Lower leg skin (tissue), 3 donors: ENCODE measurements around the gene TBC1D22A.

Source experiments
- CTCF ChIP-seq, 3 donors: fragments of 450-650 bp; IDR thresholded peaks; one replicate each; pipeline ENCODE4 v1.5.1; 2016; ENCODE audit warnings: antibody characterized with exemption in 3 of 3, mild to moderate bottlenecking in 3 of 3, moderate library complexity in 2 of 3
- POLR2A ChIP-seq, 2 donors: fragments of 450-650 bp; IDR thresholded peaks; one replicate each; pipeline ENCODE4 v1.6.1; 2016 to 2017; ENCODE audit warnings: antibody characterized with exemption in 2 of 2, mild to moderate bottlenecking in 1 of 2, moderate library complexity in 1 of 2

- no peak for TF ChIP-seq POLR2A (IDR thresholded peaks at IDR 0.05)
- TF ChIP-seq CTCF (IDR thresholded peaks at IDR 0.05), result no peak
Observed at GRCh38 chr22:46994983-46995382, 232.5 kb downstream of the TBC1D22A start.
